SK-N-MC (cell line): ENCODE results near the gene PLEKHO2.

Source experiments
- DNase-seq: peaks from one replicate; pipeline ENCODE4 v3.0.0-alpha.2; 2011; ENCODE audit warnings: low read depth, low spot score
- H3K27ac ChIP-seq: fragments of 200-600 bp; sonication (generic); 2 replicates; pipeline ENCODE4 v1.5.1; 2016; ENCODE audit warnings: mixed run types
- H3K36me3 ChIP-seq: fragments of 200-600 bp; sonication (generic); 2 replicates; pipeline ENCODE4 v1.6.1; 2017; ENCODE audit warnings: antibody characterized with exemption, low read length, mixed read lengths; ENCODE audit not compliant: insufficient read depth
- H3K4me3 ChIP-seq: fragments of 200-600 bp; sonication (generic); 2 replicates; pipeline ENCODE4 v1.5.1; 2016
- H3K9ac ChIP-seq: fragments of 200-600 bp; sonication (generic); 2 replicates; pipeline ENCODE4 v1.8.0; 2017; ENCODE audit warnings: mixed run types, mixed read lengths; ENCODE audit not compliant: insufficient read length
- H3K9me3 ChIP-seq: fragments of 200-600 bp; sonication (generic); 2 replicates; pipeline ENCODE4 v1.6.1; 2017; ENCODE audit warnings: low read depth, mild to moderate bottlenecking, antibody characterized with exemption, low read length, moderate library complexity, mixed read lengths
- EZH2 ChIP-seq: fragments of 200-600 bp; sonication (generic); IDR thresholded peaks from one replicate; pipeline ENCODE4 v1.6.1; 2017; ENCODE audit warnings: antibody characterized with exemption
- FOXP2 ChIP-seq: optimal IDR thresholded peaks from 2 replicates; pipeline ENCODE3; 2011; ENCODE audit warnings: mild to moderate bottlenecking, moderate library complexity; ENCODE audit not compliant: insufficient read depth; ENCODE audit errors: extremely low read length, control extremely low read depth
- POLR2AphosphoS5 ChIP-seq: IDR thresholded peaks from 2 replicates; pipeline ENCODE4 v1.6.1; 2012; ENCODE audit warnings: mild to moderate bottlenecking, low read depth, low read length, borderline replicate concordance

The PLEKHO2 gene

DNA sequence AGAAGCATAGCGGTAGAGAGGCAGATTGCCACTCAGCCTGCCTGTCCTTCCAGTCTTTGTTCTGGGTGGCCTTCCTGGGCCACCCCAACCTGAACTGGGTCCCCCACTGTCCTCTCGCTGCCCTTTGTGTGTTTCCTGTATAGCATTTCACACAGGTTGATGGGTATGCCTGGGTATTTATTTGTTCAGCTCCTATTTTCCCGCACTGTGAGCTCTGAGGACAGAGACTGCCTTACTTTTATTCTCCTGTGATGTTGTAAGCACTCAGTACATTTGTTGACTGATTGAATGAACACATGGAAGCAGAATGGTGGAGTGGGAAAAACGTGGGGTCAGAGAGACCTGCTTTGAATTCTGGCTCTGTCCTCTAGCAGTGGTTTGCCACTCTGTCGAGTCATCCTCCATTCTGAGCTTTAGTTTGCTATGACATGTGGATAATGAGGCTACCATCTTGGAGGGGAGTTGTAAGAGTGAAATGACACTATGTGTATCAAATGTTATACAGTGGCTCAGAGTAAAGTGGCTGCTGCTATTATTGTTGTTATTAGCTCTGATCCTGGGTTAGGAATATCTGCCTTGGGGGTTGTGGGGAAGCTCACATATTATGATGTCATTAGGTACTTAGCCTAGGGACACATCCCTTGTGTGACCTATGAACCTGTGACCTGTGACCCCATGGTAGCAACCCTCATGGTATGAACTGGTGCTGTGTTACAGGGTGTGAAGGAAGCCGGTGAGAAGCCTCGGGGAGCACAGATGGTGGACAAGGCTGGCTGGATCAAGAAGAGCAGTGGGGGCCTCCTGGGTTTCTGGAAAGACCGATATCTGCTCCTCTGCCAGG is 6.4 kb downstream of the PLEKHO2 start:
- no peak for TF ChIP-seq FOXP2
- TF ChIP-seq EZH2, result no peak
- TF ChIP-seq POLR2AphosphoS5, result no peak
- H3K27ac ChIP-seq, result no peak overlapping the region
- H3K9ac ChIP-seq, result no peak overlapping the region
- no peak overlapping the region for H3K4me3 ChIP-seq
- H3K36me3 ChIP-seq, result no peaks in the 10 kb centered on the region
- DNase-seq, result no peak
- H3K9me3 ChIP-seq, result no peaks in the 10 kb centered on the region

DNA sequence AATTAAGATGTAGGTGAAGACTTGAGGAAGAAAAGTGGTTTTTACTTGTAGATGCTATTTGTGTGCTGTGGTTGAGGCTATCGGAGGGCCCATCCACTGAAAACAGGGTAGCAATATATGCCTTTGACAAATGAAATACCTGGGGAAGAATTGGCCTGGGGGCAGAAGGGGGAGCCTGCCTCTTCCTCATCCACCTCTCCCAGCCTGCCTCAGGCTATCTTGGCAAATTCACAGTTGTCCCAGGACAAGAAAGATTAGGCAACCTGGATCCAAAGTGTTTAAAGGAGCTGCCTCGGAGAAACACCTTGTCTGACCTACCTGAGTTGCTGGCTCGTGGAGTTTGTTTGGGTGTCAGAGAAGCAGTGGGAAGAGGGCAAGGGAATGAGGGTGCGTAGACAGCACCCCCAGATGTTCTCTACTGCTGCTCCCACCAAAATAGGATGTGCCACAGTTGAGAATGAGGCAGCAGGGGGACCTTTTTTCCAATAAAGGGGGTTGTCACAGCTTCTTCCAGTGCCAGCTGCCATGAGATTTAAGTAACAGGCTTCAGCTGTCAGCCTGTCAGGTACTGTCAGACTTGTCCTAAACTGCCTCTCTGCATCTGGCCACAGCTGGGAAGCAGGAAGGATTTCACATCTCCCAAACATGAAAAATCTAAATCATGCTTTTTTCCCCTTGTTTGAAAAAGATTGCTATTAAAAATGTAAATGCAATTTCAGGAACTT is 9.2 kb downstream of the PLEKHO2 start:
- H3K27ac ChIP-seq, result no peak overlapping the region
- no peaks in the 10 kb centered on the region for H3K9me3 ChIP-seq
- no peak for DNase-seq
- H3K36me3 ChIP-seq, result no peaks in the 10 kb centered on the region
- no peak overlapping the region for H3K9ac ChIP-seq
- H3K4me3 ChIP-seq, result no peak overlapping the region
- no peak for TF ChIP-seq EZH2
- TF ChIP-seq FOXP2, result no peak
- TF ChIP-seq POLR2AphosphoS5, result no peak

- Histone ChIP-seq H3K36me3 (no peaks in the 10 kb centered on the region), H3K4me3 (no peak overlapping the region), H3K9ac (no peak overlapping the region), H3K27ac (no peak overlapping the region), H3K9me3 (no peaks in the 10 kb centered on the region)
- no peak for DNase-seq
- TF ChIP-seq EZH2 (no peak), POLR2AphosphoS5 (no peak), FOXP2 (no peak)
Observed at GRCh38 chr15:64851503-64851840, 9.8 kb downstream of the PLEKHO2 start.

DNA sequence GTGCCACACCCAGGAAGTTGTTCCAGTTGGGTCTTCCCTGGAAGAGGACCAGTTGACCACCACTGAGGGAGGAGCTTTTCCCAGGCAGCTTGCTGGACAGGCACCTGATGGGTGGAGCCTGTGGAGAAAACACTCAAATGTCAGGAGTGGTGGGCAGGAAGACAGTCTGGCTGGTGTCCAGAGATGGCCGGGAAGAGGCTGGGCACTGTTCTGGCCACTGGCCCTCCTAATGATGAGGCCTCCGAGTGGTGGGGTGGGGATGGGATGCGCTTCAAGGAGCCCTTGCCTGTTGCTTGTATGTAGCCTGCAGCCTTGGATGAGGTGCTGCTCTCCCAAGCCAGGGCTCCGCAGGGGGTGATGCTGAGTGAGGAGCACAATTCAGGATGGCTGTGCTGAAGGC is 12.3 kb downstream of the PLEKHO2 start:
- no peak overlapping the region for H3K9ac ChIP-seq
- no peak overlapping the region for H3K4me3 ChIP-seq
- H3K27ac ChIP-seq, result no peak overlapping the region
- TF ChIP-seq FOXP2 (no peak), POLR2AphosphoS5 (no peak), EZH2 (no peak)
- DNase-seq, result no peak
- H3K9me3 ChIP-seq, result no peaks in the 10 kb centered on the region
- no peaks in the 10 kb centered on the region for H3K36me3 ChIP-seq

DNA sequence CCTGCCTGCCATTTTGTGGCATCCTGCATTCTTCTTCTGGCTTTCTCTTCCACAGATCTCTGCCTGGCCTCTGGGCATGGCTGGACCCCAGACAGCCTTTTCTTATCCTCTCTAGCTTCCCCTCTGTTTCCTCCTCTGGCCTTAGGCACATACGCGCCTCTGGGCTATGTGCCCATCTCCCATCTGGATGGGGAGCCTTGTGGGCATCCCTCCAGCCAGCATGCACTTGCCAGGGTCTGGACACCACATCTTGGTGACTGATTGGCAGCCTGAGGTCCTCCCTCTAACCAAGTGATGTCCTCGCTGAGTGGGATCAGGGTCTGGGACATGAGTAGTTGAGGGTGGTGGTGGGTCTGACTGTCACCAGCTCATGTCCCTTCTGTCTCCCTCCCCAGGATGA is 12.8 kb downstream of the PLEKHO2 start:
- TF ChIP-seq FOXP2, result no peak
- TF ChIP-seq POLR2AphosphoS5, result no peak
- no peak for TF ChIP-seq EZH2
- Histone ChIP-seq H3K9ac (no peak overlapping the region), H3K4me3 (no peak overlapping the region), H3K36me3 (no peaks in the 10 kb centered on the region), H3K9me3 (no peaks in the 10 kb centered on the region), H3K27ac (no peak overlapping the region)
- DNase-seq, result no peak

- no peaks in the 10 kb centered on the region for H3K36me3 ChIP-seq
- H3K9me3 ChIP-seq, result no peaks in the 10 kb centered on the region
- no peak overlapping the region for H3K4me3 ChIP-seq
- TF ChIP-seq FOXP2 (no peak), EZH2 (no peak), POLR2AphosphoS5 (no peak)
- H3K9ac ChIP-seq, result no peak overlapping the region
- no peak overlapping the region for H3K27ac ChIP-seq
- DNase-seq, result no peak
Observed at GRCh38 chr15:64855205-64855975, 13.7 kb downstream of the PLEKHO2 start.

DNA sequence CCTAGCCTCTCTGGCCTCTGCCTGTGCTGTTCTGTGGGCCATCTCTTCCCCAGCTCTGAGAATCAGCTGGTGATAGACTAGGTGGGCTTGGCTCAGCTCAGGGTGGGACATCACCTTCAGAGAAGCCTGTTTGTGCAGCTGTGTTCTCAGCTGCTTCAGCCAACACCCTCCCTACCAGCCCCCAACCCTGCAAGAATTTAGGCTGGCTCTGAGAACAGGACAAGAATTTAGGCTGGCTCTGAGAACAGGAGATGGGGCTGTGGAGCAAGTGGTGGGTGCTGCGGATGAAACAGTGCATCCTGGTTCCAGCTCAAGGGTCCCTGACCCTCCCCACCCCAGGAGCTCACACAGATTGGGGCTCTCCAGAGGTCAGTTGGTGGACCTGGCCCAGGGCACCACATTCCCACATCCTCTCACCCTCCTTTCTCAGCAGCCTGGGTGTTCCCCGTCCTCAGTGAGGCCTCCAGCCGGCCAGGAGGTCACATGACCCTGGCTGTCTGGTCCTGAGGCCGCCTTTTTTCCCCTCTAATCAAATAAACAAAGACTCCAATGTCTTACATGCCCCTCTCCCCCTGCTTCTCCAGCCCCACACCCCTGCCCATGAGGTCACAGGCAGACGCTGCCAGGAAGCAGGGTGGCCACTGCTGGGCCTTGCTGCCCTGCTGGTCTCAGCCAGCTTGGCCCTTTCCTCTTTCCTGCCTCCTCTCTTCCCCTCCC is 14.9 kb downstream of the PLEKHO2 start:
- H3K9ac ChIP-seq, result no peak overlapping the region
- no peak for TF ChIP-seq POLR2AphosphoS5
- TF ChIP-seq EZH2, result no peak
- TF ChIP-seq FOXP2, result no peak
- no peak for DNase-seq
- H3K4me3 ChIP-seq, result no peak overlapping the region
- H3K27ac ChIP-seq, result no peak overlapping the region
- H3K36me3 ChIP-seq, result no peaks in the 10 kb centered on the region
- no peaks in the 10 kb centered on the region for H3K9me3 ChIP-seq
